Activated CD8-positive, alpha-beta memory T cell treated with anti-CD3 and anti-CD28 coated beads for 48 hours (primary cell): ENCODE measurements around the gene AKT1.

Experiments used
- DNase-seq, 3 experiments: peaks; one replicate each; pipeline ENCODE4 v3.0.0-alpha.2; 2020; ENCODE audit warnings: low read depth in 2 of 3, low spot score in 2 of 3

Gene AKT1

GRCh38 chr14:104725772-104726548, 69.6 kb downstream of the AKT1 start:
- no peak for DNase-seq

- no peak for DNase-seq
Measured at GRCh38 chr14:104724981-104725771, 70.4 kb downstream of the AKT1 start.

GRCh38 chr14:104724407-104724980, 71.1 kb downstream of the AKT1 start:
- DNase-seq: no peak

GRCh38 chr14:104723651-104724406, 71.7 kb downstream of the AKT1 start, which contains the start of gene ADSS1:
TSS of gene ADSS1 (plus strand) at chr14:104724229. CDS start at chr14:104724271, 42 bp downstream.
- DNase-seq: peak; percentile 22 to 45 (median 36)

- DNase-seq: no peak
Measured at GRCh38 chr14:104722938-104723650, 72.5 kb downstream of the AKT1 start.

GRCh38 chr14:104721505-104722431, 73.8 kb downstream of the AKT1 start:
- no peak for DNase-seq
